Upper lobe of left lung (tissue), 6 donors: ENCODE results near the gene ERLIN1. TPM values are rescaled to one million over a fixed set of nuclear protein-coding genes. Genes with fewer than 3 reads are reported as not detected.

Source experiments
- ATAC-seq, 2 donors: fragments of 200-7000 bp; cut with Tn5 transposase; one replicate each; pipeline ENCODE4 v1.9.1; 2022; ENCODE audit warnings: mild to moderate bottlenecking in 2 of 2, moderate library complexity in 2 of 2; ENCODE audit not compliant: low FRiP score in 2 of 2
- DNase-seq, 2 donors: peaks; one replicate each; pipeline ENCODE4 v3.0.0-alpha.2; 2019 to 2020
- H3K27ac ChIP-seq, 4 donors: fragments of 200-600 bp; sonication (generic); one replicate each; pipeline ENCODE4 v1.5.1; 2016 to 2019
- H3K27me3 ChIP-seq, 4 donors: fragments of 200-600 bp; sonication (generic); one replicate each; pipeline ENCODE4 v1.5.1; 2017 to 2019
- H3K36me3 ChIP-seq, 4 donors: fragments of 200-600 bp; sonication (generic); one replicate each; pipeline ENCODE4 v1.5.1; 2016 to 2019
- H3K4me1 ChIP-seq, 4 donors: fragments of 200-600 bp; sonication (generic); one replicate each; pipeline ENCODE4 v1.5.1; 2018 to 2019
- H3K4me3 ChIP-seq, 4 donors: fragments of 200-600 bp; sonication (generic); one replicate each; pipeline ENCODE4 v1.5.1; 2017 to 2019; ENCODE audit warnings: mild to moderate bottlenecking in 2 of 4, moderate library complexity in 1 of 4
- H3K9me3 ChIP-seq, 4 donors: fragments of 200-600 bp; sonication (generic); one replicate each; pipeline ENCODE4 v1.5.1; 2018 to 2019
- CTCF ChIP-seq, 6 experiments: fragments of 450-650 bp in 4 of 6; fragments of 200-600 bp in 2 of 6; sonication (generic) in 2 of 6; IDR thresholded peaks; one replicate each; pipeline ENCODE4 v1.5.1; 2016 to 2019; ENCODE audit warnings: antibody characterized with exemption in 6 of 6
- EP300 ChIP-seq, 4 donors: sonication (generic); formaldehyde crosslinking; IDR thresholded peaks; one replicate each; pipeline ENCODE4 v1.5.1; 2017; ENCODE audit warnings: antibody characterized with exemption in 4 of 4, control low read depth in 2 of 4
- POLR2A ChIP-seq, 4 donors: fragments of 450-650 bp; IDR thresholded peaks; one replicate each; pipeline ENCODE4 v1.5.1; 2016 to 2017; ENCODE audit warnings: antibody characterized with exemption in 4 of 4, mild to moderate bottlenecking in 2 of 4
- POLR2AphosphoS5 ChIP-seq, 2 donors: sonication (generic); formaldehyde crosslinking; IDR thresholded peaks; one replicate each; pipeline ENCODE4 v1.5.1; 2017; ENCODE audit warnings: antibody characterized with exemption in 2 of 2
- WGBS, 2 donors: methylation state at CpG; one replicate each; pipeline ENCODE4 v1.1.5; 2017 to 2018; 5-methylcytosine and 5-hydroxymethylcytosine counted together
- total RNA-seq, 6 donors: library from RNA; depleted of rRNA in 4 of 6; stranded (reverse); fragments of >200 nt in 4 of 6; gene quantifications; one replicate each; pipeline versions ENCODE4 v1.1.0 to v1.2.1, GENCODE V29; 2016 to 2021
- donor health status: DM: no; HTN: no; CAD: no; lungs with moderate emphysema.
- donor health status: DM: no; HTN: yes; CAD: no; lungs with severe emphysema.

ERLIN1 gene
- total RNA-seq, 6 donors from 2014 or later, result 9.4 to 40.7 (median 24.4) TPM

- TF ChIP-seq EP300 (IDR thresholded peaks at IDR 0.05) (no peak), CTCF (IDR thresholded peaks at IDR 0.05) (no peak), POLR2A (IDR thresholded peaks at IDR 0.05) (no peak), POLR2AphosphoS5 (IDR thresholded peaks at IDR 0.05) (no peak)
- no peak for DNase-seq
- no peaks in the 10 kb centered on the region for H3K9me3 ChIP-seq
- H3K27ac ChIP-seq, result no peak overlapping the region
- ATAC-seq, result no peak
- no peak overlapping the region for H3K4me3 ChIP-seq
- no peaks in the 10 kb centered on the region for H3K4me1 ChIP-seq
- WGBS, 2 donors, result 96 to 100% methylated on average over 2 of the region's 2 CpGs
- no peaks in the 10 kb centered on the region for H3K27me3 ChIP-seq
- H3K36me3 ChIP-seq, result peaks cover 18 to 97% (median 63%) of the 10 kb centered on the region in 4 donors
Observed at GRCh38 chr10:100201549-100201948, 15.7 kb upstream of the ERLIN1 start.

- Histone ChIP-seq H3K36me3 (peaks cover 13 to 82% (median 41%) of the 10 kb centered on the region in 4 donors), H3K4me3 (no peak overlapping the region), H3K4me1 (no peaks in the 10 kb centered on the region), H3K27me3 (no peaks in the 10 kb centered on the region), H3K27ac (no peak overlapping the region), H3K9me3 (no peaks in the 10 kb centered on the region)
- 95 to 100% methylated on average over 1 of the region's 1 CpG for WGBS, 2 donors
- TF ChIP-seq POLR2A (IDR thresholded peaks at IDR 0.05) (no peak), EP300 (IDR thresholded peaks at IDR 0.05) (no peak), CTCF (IDR thresholded peaks at IDR 0.05) (no peak)
- ATAC-seq (no peak), DNase-seq (no peak)
Observed at GRCh38 chr10:100194711-100195110, 8.9 kb upstream of the ERLIN1 start.

GRCh38 chr10:100192350-100192749 is 6.5 kb upstream of the ERLIN1 start:
- ATAC-seq, result peak in 1 of 2 donors; percentile 65
- Histone ChIP-seq H3K4me1 (peaks cover 1 to 7% (median 3%) of the 10 kb centered on the region in 4 donors), H3K36me3 (peaks cover 7 to 70% (median 31%) of the 10 kb centered on the region in 4 donors), H3K27ac (peak overlapping the region in 3 of 4 donors; percentile 31 to 61 (median 38)), H3K4me3 (no peak overlapping the region), H3K27me3 (no peaks in the 10 kb centered on the region), H3K9me3 (no peaks in the 10 kb centered on the region)
- 66 to 69% methylated on average over 2 of the region's 2 CpGs for WGBS, 2 donors
- peak in 1 of 2 donors; percentile 63 for DNase-seq
- TF ChIP-seq CTCF (IDR thresholded peaks at IDR 0.05) (no peak), POLR2AphosphoS5 (IDR thresholded peaks at IDR 0.05) (peak; percentile 16 to 69), EP300 (IDR thresholded peaks at IDR 0.05) (peak in 1 of 4 donors; percentile 24)

- Histone ChIP-seq H3K4me1 (peaks cover 23 to 32% (median 27%) of the 10 kb centered on the region in 4 donors), H3K36me3 (peaks cover under 1 to 31% (median 7%) of the 10 kb centered on the region in 4 donors), H3K27me3 (no peaks in the 10 kb centered on the region), H3K27ac (peak overlapping the region; percentile 82 to 91 (median 90)), H3K4me3 (peak overlapping the region; percentile 78 to 94 (median 84)), H3K9me3 (no peaks in the 10 kb centered on the region)
- TF ChIP-seq POLR2AphosphoS5 (IDR thresholded peaks at IDR 0.05) (no peak), EP300 (IDR thresholded peaks at IDR 0.05) (no peak), POLR2A (IDR thresholded peaks at IDR 0.05) (no peak), CTCF (IDR thresholded peaks at IDR 0.05) (no peak)
- 27 to 33% methylated on average over 24 to 28 of the region's 28 CpGs for WGBS, 2 donors
- DNase-seq (peak; percentile 60 to 61), ATAC-seq (peak; percentile 59 to 80)
Observed at GRCh38 chr10:100186253-100187212, 704 bp upstream of the ERLIN1 start.
